Endothelial cell of umbilical vein (primary cell): ENCODE data around the gene TNRC6A.

Source experiments
- CTCF ChIP-seq, 2 donors: IDR thresholded peaks; 1 replicate in 1 of 2; 2 replicates in 1 of 2; pipeline ENCODE4 v1.5.1; 2011; ENCODE audit warnings: low read length in 2 of 2, mild to moderate bottlenecking in 2 of 2, moderate library complexity in 2 of 2, control low read depth in 1 of 2, inconsistent platforms in 1 of 2, low read depth in 1 of 2; ENCODE audit not compliant: insufficient read depth in 1 of 2; ENCODE audit errors: extremely low read depth in 1 of 2
- POLR2AphosphoS5 ChIP-seq: IDR thresholded peaks from 2 replicates; pipeline ENCODE4 v1.6.1; 2012; ENCODE audit warnings: low read depth, mild to moderate bottlenecking, control low read depth, low read length, moderate library complexity; ENCODE audit not compliant: insufficient read depth

- TF ChIP-seq CTCF (IDR thresholded peaks at IDR 0.05; ENCODE audit: extremely low read depth in 1 of 2, insufficient read depth in 1 of 2, low read depth in 1 of 2, low read length in 2 of 2) = no peak
- TF ChIP-seq POLR2AphosphoS5 = no peak
Measured at GRCh38 chr16:24775455-24775854, 46.0 kb downstream of the TNRC6A start.
